ENCODE data around the gene MLN.

DNA sequence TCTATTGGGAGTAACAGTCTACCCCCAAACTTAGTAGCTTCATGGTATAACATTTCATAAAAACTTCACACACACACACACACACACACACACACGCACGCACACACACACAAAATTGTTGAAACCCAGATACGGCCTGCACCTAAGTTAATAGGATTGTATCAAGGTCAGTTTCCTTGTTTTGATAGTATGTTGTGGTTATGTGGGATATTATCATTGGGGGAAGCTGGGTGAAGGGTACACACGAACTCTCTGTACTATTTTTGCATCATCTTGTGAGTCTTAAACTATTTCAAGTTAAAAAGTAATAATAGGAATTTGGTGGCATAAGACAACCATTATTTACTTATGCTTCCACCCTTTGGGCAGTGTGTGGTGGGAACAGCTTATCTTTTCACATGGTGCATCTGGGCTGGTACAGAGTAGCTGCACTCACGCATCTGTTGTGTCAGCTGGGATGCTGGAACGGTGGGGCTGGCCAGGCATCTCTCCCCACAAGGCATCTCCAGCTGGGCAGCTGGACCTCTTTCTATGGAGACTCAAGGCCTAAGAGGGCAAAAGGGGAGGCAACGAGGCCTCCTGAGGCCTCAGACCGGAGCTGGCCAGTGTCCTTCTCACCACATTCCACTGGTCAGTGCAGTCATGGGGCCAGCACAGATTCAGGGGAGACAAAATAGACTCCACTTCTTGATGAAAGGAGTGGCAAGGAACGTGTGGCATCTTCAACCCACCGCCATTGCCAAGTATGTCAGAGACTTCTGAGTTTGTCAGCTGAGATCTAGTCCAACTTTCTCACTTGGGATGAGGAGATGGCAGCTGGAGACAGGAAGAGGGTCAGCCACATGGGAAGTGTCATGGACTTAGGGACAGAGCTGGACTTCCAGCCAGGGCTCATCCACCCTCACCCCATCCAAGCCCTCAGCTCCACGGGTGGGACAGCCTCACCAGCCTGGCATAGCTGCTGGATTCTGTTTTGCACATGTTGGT lies 36.6 kb downstream of the MLN start:
- no peak for TF ChIP-seq EP300 (IDR thresholded peaks at IDR 0.05)
- TF ChIP-seq, protein P1, sequence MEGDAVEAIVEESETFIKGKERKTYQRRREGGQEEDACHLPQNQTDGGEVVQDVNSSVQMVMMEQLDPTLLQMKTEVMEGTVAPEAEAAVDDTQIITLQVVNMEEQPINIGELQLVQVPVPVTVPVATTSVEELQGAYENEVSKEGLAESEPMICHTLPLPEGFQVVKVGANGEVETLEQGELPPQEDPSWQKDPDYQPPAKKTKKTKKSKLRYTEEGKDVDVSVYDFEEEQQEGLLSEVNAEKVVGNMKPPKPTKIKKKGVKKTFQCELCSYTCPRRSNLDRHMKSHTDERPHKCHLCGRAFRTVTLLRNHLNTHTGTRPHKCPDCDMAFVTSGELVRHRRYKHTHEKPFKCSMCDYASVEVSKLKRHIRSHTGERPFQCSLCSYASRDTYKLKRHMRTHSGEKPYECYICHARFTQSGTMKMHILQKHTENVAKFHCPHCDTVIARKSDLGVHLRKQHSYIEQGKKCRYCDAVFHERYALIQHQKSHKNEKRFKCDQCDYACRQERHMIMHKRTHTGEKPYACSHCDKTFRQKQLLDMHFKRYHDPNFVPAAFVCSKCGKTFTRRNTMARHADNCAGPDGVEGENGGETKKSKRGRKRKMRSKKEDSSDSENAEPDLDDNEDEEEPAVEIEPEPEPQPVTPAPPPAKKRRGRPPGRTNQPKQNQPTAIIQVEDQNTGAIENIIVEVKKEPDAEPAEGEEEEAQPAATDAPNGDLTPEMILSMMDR (IDR thresholded peaks at IDR 0.05): no peak
